Small intestine (tissue), 7 donors: Measurements from ENCODE around the gene AGFG2. TPM values are rescaled to one million over a fixed set of nuclear protein-coding genes. Genes with fewer than 3 reads are reported as not detected.

Experiments used
- DNase-seq, 2 donors: peaks; one replicate each; pipeline versions ENCODE4 v3.0.0 to v3.0.0-alpha.2; 2013
- FAIRE-seq: peaks from 2 replicates; lab custom pipeline; 2012; peaks lifted over from hg19 to GRCh38; lab: Jason Lieb, UNC
- H3K27ac ChIP-seq, 3 donors: one replicate each; pipeline ENCODE4 v1.5.1; 2013; ENCODE audit warnings: low read length in 2 of 3, mild to moderate bottlenecking in 2 of 3, control low read depth in 1 of 3, inconsistent platforms in 1 of 3, low read depth in 1 of 3, moderate library complexity in 1 of 3
- H3K27me3 ChIP-seq, 3 donors: one replicate each; pipeline ENCODE4 v1.6.1; 2013; ENCODE audit warnings: low read length in 3 of 3, inconsistent platforms in 1 of 3; ENCODE audit not compliant: control insufficient read depth in 3 of 3, insufficient read depth in 3 of 3
- H3K36me3 ChIP-seq, 3 donors: one replicate each; pipeline ENCODE4 v1.6.1; 2013; ENCODE audit warnings: low read length in 3 of 3, inconsistent platforms in 1 of 3, low read depth in 1 of 3, mild to moderate bottlenecking in 1 of 3, moderate library complexity in 1 of 3; ENCODE audit not compliant: control insufficient read depth in 3 of 3, insufficient read depth in 2 of 3
- H3K4me1 ChIP-seq, 3 donors: one replicate each; pipeline ENCODE4 v1.6.1; 2013; ENCODE audit warnings: low read length in 2 of 3, inconsistent platforms in 1 of 3, low read depth in 1 of 3, mild to moderate bottlenecking in 1 of 3, moderate library complexity in 1 of 3; ENCODE audit not compliant: control insufficient read depth in 3 of 3, insufficient read depth in 2 of 3
- H3K4me3 ChIP-seq, 3 donors: one replicate each; pipeline ENCODE4 v1.5.1; 2013; ENCODE audit warnings: low read length in 3 of 3, control low read depth in 1 of 3, inconsistent platforms in 1 of 3, low read depth in 1 of 3, mild to moderate bottlenecking in 1 of 3, moderate library complexity in 1 of 3
- H3K9me3 ChIP-seq, 2 donors: one replicate each; pipeline ENCODE4 v1.6.1; 2013; ENCODE audit warnings: low read depth in 1 of 2, low read length in 1 of 2; ENCODE audit not compliant: control insufficient read depth in 2 of 2, insufficient read depth in 1 of 2
- WGBS, 3 donors: extraction: QIAGEN DNeasy Blood & Tissue Kit; methylation state at CpG; one replicate each; pipeline ENCODE4 v1.1.7; 2013; 5-methylcytosine and 5-hydroxymethylcytosine counted together
- polyA plus RNA-seq, 4 donors: library from polyadenylated mRNA; stranded (reverse) in 3 of 4; unstranded in 1 of 4; fragments of 200-250 nt in 3 of 4; fragments of 120-200 nt in 1 of 4; gene quantifications; one replicate each; pipeline versions ENCODE4 v1.2.1 to v1.2.3, GENCODE V29; 2013
- donor health status: healthy with polysubstance abuse.
- donor health status: control.
- donor health status: control.
- donor health status: Bipolar disorder and iron deficiency.
- donor health status: healthy.

The AGFG2 gene
- polyA plus RNA-seq, 4 donors: 9.5 to 23.9 (median 16.4) TPM

GRCh38 chr7:100543586-100543985, 4.6 kb downstream of the AGFG2 start:
- Histone ChIP-seq H3K27ac (peak overlapping the region in 2 of 3 donors; percentile 42 to 57), H3K36me3 (peaks cover 0 to 6% (median 0%) of the 10 kb centered on the region in 3 donors), H3K9me3 (no peaks in the 10 kb centered on the region), H3K4me1 (peaks cover 27 to 60% (median 40%) of the 10 kb centered on the region in 3 donors), H3K27me3 (no peaks in the 10 kb centered on the region), H3K4me3 (no peak overlapping the region)
- WGBS, 3 donors: 43 to 56% (median 50%) methylated on average over 1 of the region's 1 CpG
- DNase-seq (no peak), FAIRE-seq (no peak)

GRCh38 chr7:100544386-100544785, 5.4 kb downstream of the AGFG2 start:
- peaks cover 27 to 59% (median 40%) of the 10 kb centered on the region in 3 donors for H3K4me1 ChIP-seq
- H3K4me3 ChIP-seq: no peak overlapping the region
- WGBS, 3 donors: 22 to 32% (median 27%) methylated on average over 5 of the region's 5 CpGs
- FAIRE-seq (no peak), DNase-seq (no peak)
- no peaks in the 10 kb centered on the region for H3K9me3 ChIP-seq
- H3K27me3 ChIP-seq: no peaks in the 10 kb centered on the region
- H3K27ac ChIP-seq: peak overlapping the region in 2 of 3 donors; percentile 43 to 90
- H3K36me3 ChIP-seq: peaks cover 0 to 14% (median 3%) of the 10 kb centered on the region in 3 donors

- WGBS, 3 donors: 3 to 25% (median 7%) methylated on average over 1 of the region's 1 CpG
- Histone ChIP-seq H3K27me3 (no peaks in the 10 kb centered on the region), H3K4me1 (peaks cover 27 to 59% (median 40%) of the 10 kb centered on the region in 3 donors), H3K27ac (peak overlapping the region; percentile 85 to 92 (median 90)), H3K4me3 (no peak overlapping the region), H3K36me3 (peaks cover 0 to 18% (median 5%) of the 10 kb centered on the region in 3 donors), H3K9me3 (no peaks in the 10 kb centered on the region)
- FAIRE-seq (no peak), DNase-seq (peak in 1 of 2 donors; percentile 36)
These were observed 6.0 kb downstream of the AGFG2 start for GRCh38 chr7:100544967-100545359.

DNA sequence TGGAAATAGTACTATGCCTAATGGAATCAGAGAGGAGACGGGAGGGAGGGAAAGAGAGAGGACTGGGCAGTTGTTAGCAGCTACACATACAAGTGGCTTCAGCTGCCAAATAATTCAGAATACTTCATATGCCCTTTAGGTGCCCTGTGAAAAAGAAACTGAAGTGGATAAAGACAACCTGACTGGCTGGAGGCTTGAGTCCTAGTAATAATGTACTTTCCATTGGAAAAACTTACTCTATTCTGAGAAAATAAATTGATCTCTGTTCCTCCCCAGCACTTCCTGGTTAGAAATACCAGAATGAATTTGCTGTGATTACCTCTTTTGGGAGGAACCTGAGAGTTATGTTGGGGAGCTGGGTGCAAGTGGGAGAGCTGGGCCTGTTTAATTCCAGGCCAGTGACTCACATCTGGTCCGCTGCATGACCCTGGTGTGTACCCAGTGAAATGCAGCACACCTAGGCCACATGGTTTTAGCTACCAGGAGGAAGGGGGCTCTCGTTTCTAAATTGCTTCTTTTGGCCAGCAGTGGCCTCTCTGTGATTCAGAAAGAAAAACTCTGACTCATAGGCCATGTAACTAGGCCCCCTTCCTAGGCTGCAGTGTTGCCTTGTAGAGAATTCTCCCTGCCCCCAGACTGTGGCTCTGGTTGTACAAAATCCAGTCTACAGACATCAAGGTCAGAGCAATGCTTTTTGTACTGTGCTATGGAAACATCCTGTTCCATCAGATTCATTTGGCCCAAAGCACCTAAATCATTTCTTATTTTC, 6.5 kb downstream of the AGFG2 start:
- Histone ChIP-seq H3K27me3 (no peaks in the 10 kb centered on the region), H3K36me3 (peaks cover 0 to 19% (median 5%) of the 10 kb centered on the region in 3 donors), H3K9me3 (no peaks in the 10 kb centered on the region), H3K4me1 (peaks cover 27 to 54% (median 40%) of the 10 kb centered on the region in 3 donors), H3K27ac (peak overlapping the region; percentile 85 to 92 (median 90)), H3K4me3 (no peak overlapping the region)
- FAIRE-seq (no peak), DNase-seq (peak; percentile 53 to 62)
- WGBS, 3 donors: 5 to 26% (median 13%) methylated on average over 3 of the region's 3 CpGs

- WGBS, 3 donors: 3 to 29% (median 7%) methylated on average over 10 of the region's 10 CpGs
- peaks cover 0 to 22% (median 5%) of the 10 kb centered on the region in 3 donors for H3K36me3 ChIP-seq
- no peak for FAIRE-seq
- peak; percentile 80 for DNase-seq
- H3K4me1 ChIP-seq: peaks cover 25 to 47% (median 40%) of the 10 kb centered on the region in 3 donors
- peak overlapping the region in 1 of 3 donors; percentile 13 for H3K4me3 ChIP-seq
- no peaks in the 10 kb centered on the region for H3K27me3 ChIP-seq
- no peaks in the 10 kb centered on the region for H3K9me3 ChIP-seq
- H3K27ac ChIP-seq: peak overlapping the region; percentile 85 to 92 (median 90)
These were observed 7.3 kb downstream of the AGFG2 start for GRCh38 chr7:100546129-100546925.

GRCh38 chr7:100546926-100547800, 8.2 kb downstream of the AGFG2 start:
- no peak for FAIRE-seq
- no peaks in the 10 kb centered on the region for H3K9me3 ChIP-seq
- peak overlapping the region; percentile 85 to 92 (median 90) for H3K27ac ChIP-seq
- H3K27me3 ChIP-seq: no peaks in the 10 kb centered on the region
- peaks cover 0 to 29% (median 5%) of the 10 kb centered on the region in 3 donors for H3K36me3 ChIP-seq
- WGBS, 3 donors: 26 to 39% (median 26%) methylated on average over 9 of the region's 9 CpGs
- DNase-seq: no peak
- peak overlapping the region in 1 of 3 donors; percentile 13 for H3K4me3 ChIP-seq
- H3K4me1 ChIP-seq: peaks cover 25 to 41% (median 40%) of the 10 kb centered on the region in 3 donors

GRCh38 chr7:100547872-100548271, 8.9 kb downstream of the AGFG2 start:
- no peaks in the 10 kb centered on the region for H3K27me3 ChIP-seq
- 22 to 28% (median 26%) methylated on average over 2 of the region's 2 CpGs for WGBS, 3 donors
- peaks cover 0 to 34% (median 5%) of the 10 kb centered on the region in 3 donors for H3K36me3 ChIP-seq
- DNase-seq: no peak
- no peak for FAIRE-seq
- no peak overlapping the region for H3K4me3 ChIP-seq
- no peaks in the 10 kb centered on the region for H3K9me3 ChIP-seq
- peak overlapping the region; percentile 85 to 92 (median 90) for H3K27ac ChIP-seq
- H3K4me1 ChIP-seq: peaks cover 25 to 41% (median 40%) of the 10 kb centered on the region in 3 donors
